Gastrocnemius medialis (tissue), 4 donors: Measurements from ENCODE around the gene SHC3. TPM values are rescaled to one million over a fixed set of nuclear protein-coding genes. Genes with fewer than 3 reads are reported as not detected.

Source experiments
- ATAC-seq, 2 donors: fragments of 150-250 bp; one replicate each; pipeline ENCODE4 v1.9.1; 2016
- DNase-seq, 2 donors: peaks; one replicate each; pipeline ENCODE4 v3.0.0-alpha.2; 2019
- H3K27ac ChIP-seq, 4 donors: fragments of 200-600 bp; sonication (generic); 1 replicate in 1 of 4; 2 replicates in 3 of 4; pipeline ENCODE4 v1.5.1; 2016 to 2018; ENCODE audit warnings: mild to moderate bottlenecking in 2 of 4, moderate library complexity in 1 of 4
- H3K27me3 ChIP-seq, 3 donors: fragments of 200-600 bp; sonication (generic) in 2 of 3; 1 replicate in 1 of 3; 2 replicates in 2 of 3; pipeline versions ENCODE4 v1.5.1 to v1.6.0; 2016 to 2019; ENCODE audit warnings: mild to moderate bottlenecking in 1 of 3, moderate library complexity in 1 of 3
- H3K36me3 ChIP-seq, 2 donors: fragments of 200-600 bp; sonication (generic) in 1 of 2; one replicate each; pipeline ENCODE4 v1.5.1; 2017 to 2018
- H3K4me1 ChIP-seq, 2 donors: fragments of 200-600 bp; sonication (generic) in 1 of 2; one replicate each; pipeline ENCODE4 v1.5.1; 2016 to 2017; ENCODE audit warnings: mild to moderate bottlenecking in 2 of 2
- H3K4me3 ChIP-seq, 4 donors: fragments of 200-600 bp; sonication (generic) in 3 of 4; 1 replicate in 1 of 4; 2 replicates in 3 of 4; pipeline ENCODE4 v1.5.1; 2016 to 2019; ENCODE audit warnings: mild to moderate bottlenecking in 2 of 4
- H3K9me3 ChIP-seq, 3 donors: fragments of 200-600 bp; sonication (generic) in 2 of 3; 1 replicate in 1 of 3; 2 replicates in 2 of 3; pipeline ENCODE4 v1.5.1; 2016 to 2019
- POLR2A ChIP-seq, 2 donors: fragments of 450-650 bp; IDR thresholded peaks; one replicate each; pipeline ENCODE4 v1.6.1; 2017; ENCODE audit warnings: antibody characterized with exemption in 2 of 2, mild to moderate bottlenecking in 2 of 2, moderate library complexity in 2 of 2
- in situ Hi-C, 4 donors: fragments of 200-750 bp; cut with MboI; loops; one replicate each; pipeline versions ENCODE4 v1.15.0 to v1.8.0; 2017; ENCODE audit warnings: low sequenced_read_pairs in 4 of 4
- intact Hi-C: fragments of 100-400 bp; cut with DNase I; formaldehyde crosslinking; loops from one replicate; pipeline ENCODE4 v1.15.1; 2023; ENCODE audit warnings: low total_unique reads
- total RNA-seq, 4 donors: library from RNA; depleted of rRNA; stranded (reverse); fragments of >200 nt; gene quantifications; one replicate each; pipeline versions ENCODE4 v1.1.0 to v1.2.3, GENCODE V29; 2016
- TF ChIP-seq, protein P1 (sequence below), 5 experiments: fragments of 450-650 bp in 3 of 5; fragments of 200-600 bp in 2 of 5; sonication (generic) in 2 of 5; IDR thresholded peaks in 4 of 5; conservative IDR thresholded peaks in 1 of 5; 1 replicate in 4 of 5; 2 replicates in 1 of 5; pipeline ENCODE4 v1.5.1; 2016 to 2019; ENCODE audit warnings: antibody characterized with exemption in 5 of 5, mild to moderate bottlenecking in 3 of 5, moderate library complexity in 3 of 5

Gene SHC3
- total RNA-seq, 4 donors from 2014 or later: 0.09 to 0.29 (median 0.15) TPM; not detected in 1

DNA sequence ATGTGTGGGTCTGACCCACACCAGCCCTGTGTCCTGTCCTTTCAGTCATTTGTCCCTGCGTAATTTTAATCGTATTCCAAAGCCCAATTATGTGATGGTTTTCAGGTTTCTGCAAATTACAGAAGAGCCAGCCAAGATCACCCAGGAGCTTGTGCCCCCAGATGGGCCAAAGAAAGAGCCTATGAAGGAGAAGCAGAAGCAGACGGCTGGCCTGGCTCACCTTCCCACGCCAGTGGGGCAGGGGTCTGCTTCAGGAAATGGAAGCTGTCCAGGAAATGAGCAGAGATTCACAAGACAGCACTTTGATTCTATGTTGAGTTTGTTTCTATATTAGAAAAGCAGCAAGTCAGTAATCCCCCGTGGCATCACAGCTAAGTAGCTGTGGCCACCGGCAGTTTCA is 175.6 kb downstream of the SHC3 start:
- Histone ChIP-seq H3K4me1 (peaks cover 0 to 10% of the 10 kb centered on the region in 2 donors), H3K36me3 (no peaks in the 10 kb centered on the region), H3K27me3 (peaks cover 0 to 6% (median 0%) of the 10 kb centered on the region in 3 donors), H3K27ac (no peak overlapping the region), H3K9me3 (no peaks in the 10 kb centered on the region), H3K4me3 (no peak overlapping the region)
- ATAC-seq (no peak), DNase-seq (no peak)
- in situ Hi-C loops (loop anchor here (5.0 to 10.0 kb wide), 3 partner anchors 408 to 416 kb away; no protein-coding TSS in a partner anchor), intact Hi-C loops (no loop called here)
- TF ChIP-seq, protein P1, sequence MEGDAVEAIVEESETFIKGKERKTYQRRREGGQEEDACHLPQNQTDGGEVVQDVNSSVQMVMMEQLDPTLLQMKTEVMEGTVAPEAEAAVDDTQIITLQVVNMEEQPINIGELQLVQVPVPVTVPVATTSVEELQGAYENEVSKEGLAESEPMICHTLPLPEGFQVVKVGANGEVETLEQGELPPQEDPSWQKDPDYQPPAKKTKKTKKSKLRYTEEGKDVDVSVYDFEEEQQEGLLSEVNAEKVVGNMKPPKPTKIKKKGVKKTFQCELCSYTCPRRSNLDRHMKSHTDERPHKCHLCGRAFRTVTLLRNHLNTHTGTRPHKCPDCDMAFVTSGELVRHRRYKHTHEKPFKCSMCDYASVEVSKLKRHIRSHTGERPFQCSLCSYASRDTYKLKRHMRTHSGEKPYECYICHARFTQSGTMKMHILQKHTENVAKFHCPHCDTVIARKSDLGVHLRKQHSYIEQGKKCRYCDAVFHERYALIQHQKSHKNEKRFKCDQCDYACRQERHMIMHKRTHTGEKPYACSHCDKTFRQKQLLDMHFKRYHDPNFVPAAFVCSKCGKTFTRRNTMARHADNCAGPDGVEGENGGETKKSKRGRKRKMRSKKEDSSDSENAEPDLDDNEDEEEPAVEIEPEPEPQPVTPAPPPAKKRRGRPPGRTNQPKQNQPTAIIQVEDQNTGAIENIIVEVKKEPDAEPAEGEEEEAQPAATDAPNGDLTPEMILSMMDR (IDR thresholded peaks at IDR 0.05 in 4 of 5, conservative IDR thresholded peaks at IDR 0.05 in 1 of 5): no peak
- no peak for TF ChIP-seq POLR2A (IDR thresholded peaks at IDR 0.05)

DNA sequence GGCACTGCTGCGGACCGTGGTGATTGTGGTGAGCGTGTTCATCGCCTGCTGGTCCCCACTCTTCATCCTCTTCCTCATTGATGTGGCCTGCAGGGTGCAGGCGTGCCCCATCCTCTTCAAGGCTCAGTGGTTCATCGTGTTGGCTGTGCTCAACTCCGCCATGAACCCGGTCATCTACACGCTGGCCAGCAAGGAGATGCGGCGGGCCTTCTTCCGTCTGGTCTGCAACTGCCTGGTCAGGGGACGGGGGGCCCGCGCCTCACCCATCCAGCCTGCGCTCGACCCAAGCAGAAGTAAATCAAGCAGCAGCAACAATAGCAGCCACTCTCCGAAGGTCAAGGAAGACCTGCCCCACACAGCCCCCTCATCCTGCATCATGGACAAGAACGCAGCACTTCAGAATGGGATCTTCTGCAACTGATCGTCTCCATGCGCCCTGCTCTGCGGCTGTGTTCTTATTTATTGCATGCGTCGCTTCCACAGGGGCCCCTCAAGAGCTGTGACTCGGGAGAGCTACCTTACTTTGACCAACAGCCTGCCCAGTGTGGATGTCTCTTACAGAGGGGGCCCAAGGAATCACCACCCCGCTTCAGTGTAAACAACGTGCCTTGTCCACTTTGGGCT is 176.6 kb downstream of the SHC3 start:
- no peaks in the 10 kb centered on the region for H3K9me3 ChIP-seq
- peaks cover 0 to 6% (median 0%) of the 10 kb centered on the region in 3 donors for H3K27me3 ChIP-seq
- in situ Hi-C loops (loop anchor here (5.0 to 10.0 kb wide), 3 partner anchors 407 to 415 kb away; no protein-coding TSS in a partner anchor), intact Hi-C loops (loop anchor here (1.0 kb wide), 1 partner anchor 408 kb away; no protein-coding TSS in a partner anchor)
- TF ChIP-seq, protein P1 (IDR thresholded peaks at IDR 0.05 in 4 of 5, conservative IDR thresholded peaks at IDR 0.05 in 1 of 5): no peak
- no peak for TF ChIP-seq POLR2A (IDR thresholded peaks at IDR 0.05)
- no peaks in the 10 kb centered on the region for H3K36me3 ChIP-seq
- no peak overlapping the region for H3K27ac ChIP-seq
- DNase-seq (no peak), ATAC-seq (no peak)
- H3K4me1 ChIP-seq: peaks cover 0 to 10% of the 10 kb centered on the region in 2 donors
- H3K4me3 ChIP-seq: no peak overlapping the region

DNA sequence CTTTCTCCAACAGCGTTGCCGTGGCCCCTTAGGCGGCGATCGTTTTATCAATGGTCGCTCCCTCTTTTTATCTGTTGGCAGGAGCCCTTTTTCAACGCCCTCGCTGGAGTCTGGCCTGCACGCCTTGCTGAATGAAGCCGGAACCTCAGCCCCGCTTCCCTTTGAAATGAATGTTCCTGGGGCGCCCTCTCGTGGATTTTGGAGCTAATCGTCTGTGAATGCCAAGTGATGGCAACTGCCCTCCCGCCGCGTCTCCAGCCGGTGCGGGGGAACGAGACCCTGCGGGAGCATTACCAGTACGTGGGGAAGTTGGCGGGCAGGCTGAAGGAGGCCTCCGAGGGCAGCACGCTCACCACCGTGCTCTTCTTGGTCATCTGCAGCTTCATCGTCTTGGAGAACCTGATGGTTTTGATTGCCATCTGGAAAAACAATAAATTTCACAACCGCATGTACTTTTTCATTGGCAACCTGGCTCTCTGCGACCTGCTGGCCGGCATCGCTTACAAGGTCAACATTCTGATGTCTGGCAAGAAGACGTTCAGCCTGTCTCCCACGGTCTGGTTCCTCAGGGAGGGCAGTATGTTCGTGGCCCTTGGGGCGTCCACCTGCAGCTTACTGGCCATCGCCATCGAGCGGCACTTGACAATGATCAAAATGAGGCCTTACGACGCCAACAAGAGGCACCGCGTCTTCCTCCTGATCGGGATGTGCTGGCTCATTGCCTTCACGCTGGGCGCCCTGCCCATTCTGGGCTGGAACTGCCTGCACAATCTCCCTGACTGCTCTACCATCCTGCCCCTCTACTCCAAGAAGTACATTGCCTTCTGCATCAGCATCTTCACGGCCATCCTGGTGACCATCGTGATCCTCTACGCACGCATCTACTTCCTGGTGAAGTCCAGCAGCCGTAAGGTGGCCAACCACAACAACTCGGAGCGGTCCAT is 177.4 kb downstream of the SHC3 start:
- no peak overlapping the region for H3K4me3 ChIP-seq
- peaks cover 0 to 10% of the 10 kb centered on the region in 2 donors for H3K4me1 ChIP-seq
- TF ChIP-seq, protein P1 (IDR thresholded peaks at IDR 0.05 in 4 of 5, conservative IDR thresholded peaks at IDR 0.05 in 1 of 5): peak; percentile 36 to 63 (median 54)
- no peak for TF ChIP-seq POLR2A (IDR thresholded peaks at IDR 0.05)
- intact Hi-C loops (loop anchor here (1.0 kb wide), 1 partner anchor 407 kb away; no protein-coding TSS in a partner anchor), in situ Hi-C loops (loop anchor here (5.0 to 10.0 kb wide), 3 partner anchors 406 to 414 kb away; no protein-coding TSS in a partner anchor)
- ATAC-seq (peak; percentile 61 to 69), DNase-seq (peak; percentile 50 to 55)
- peaks cover 0 to 6% (median 0%) of the 10 kb centered on the region in 3 donors for H3K27me3 ChIP-seq
- H3K9me3 ChIP-seq: no peaks in the 10 kb centered on the region
- H3K27ac ChIP-seq: peak overlapping the region in 2 of 4 donors; percentile 7 to 9
- no peaks in the 10 kb centered on the region for H3K36me3 ChIP-seq

DNA sequence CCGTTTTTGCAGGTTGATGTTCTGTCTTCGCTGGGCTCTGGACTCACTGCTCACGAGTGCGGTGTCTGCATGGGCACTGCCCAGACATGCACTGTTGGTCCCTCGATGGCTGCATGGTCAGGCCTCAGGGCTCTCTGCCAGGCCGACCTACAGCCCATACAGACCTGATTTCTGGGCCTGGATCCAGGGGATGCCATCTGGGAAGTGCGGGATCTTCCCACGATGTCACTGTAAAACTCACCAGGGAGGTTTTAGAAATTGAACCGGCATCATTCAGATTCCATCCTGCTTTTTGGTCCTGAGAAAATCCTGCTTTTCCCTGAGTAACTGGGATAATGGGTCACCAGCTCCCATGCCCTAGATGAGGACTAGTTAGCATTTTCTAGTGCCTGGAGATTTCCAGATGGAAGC is 178.2 kb downstream of the SHC3 start:
- in situ Hi-C loops: loop anchor here (5.0 to 10.0 kb wide), 3 partner anchors 406 to 413 kb away; no protein-coding TSS in a partner anchor
- Histone ChIP-seq H3K4me1 (peaks cover 0 to 10% of the 10 kb centered on the region in 2 donors), H3K27ac (peak overlapping the region in 2 of 4 donors; percentile 7 to 9), H3K9me3 (no peaks in the 10 kb centered on the region), H3K4me3 (no peak overlapping the region), H3K27me3 (peaks cover 0 to 6% (median 0%) of the 10 kb centered on the region in 3 donors), H3K36me3 (no peaks in the 10 kb centered on the region)
- ATAC-seq: no peak
- intact Hi-C loops: no loop called here
- TF ChIP-seq, protein P1 (IDR thresholded peaks at IDR 0.05 in 4 of 5, conservative IDR thresholded peaks at IDR 0.05 in 1 of 5): no peak
- TF ChIP-seq POLR2A (IDR thresholded peaks at IDR 0.05): no peak
- DNase-seq: no peak
